GM18517 (cell line): Measurements from ENCODE around the gene SYCP2.
"Not testable (repeated sequence)": the region's sequence is repeated elsewhere in the genome, so short reads cannot be mapped to it uniquely, and the experiment has no call there.

Experiments used
- ATAC-seq: cut with Tn5 transposase; IDR thresholded peaks from one replicate; pipeline ENCODE4 v1.9.1; 2021; ENCODE audit warnings: mild to moderate bottlenecking, moderate library complexity; ENCODE audit not compliant: unreplicated experiment

SYCP2 gene

GRCh38 chr20:59903621-59904020 lies 29.8 kb downstream of the SYCP2 start:
- ATAC-seq, result no peak

GRCh38 chr20:59902470-59902869 lies 31.0 kb downstream of the SYCP2 start:
- no peak for ATAC-seq

- no peak for ATAC-seq
Observed at GRCh38 chr20:59895908-59896307, 37.5 kb downstream of the SYCP2 start.

DNA sequence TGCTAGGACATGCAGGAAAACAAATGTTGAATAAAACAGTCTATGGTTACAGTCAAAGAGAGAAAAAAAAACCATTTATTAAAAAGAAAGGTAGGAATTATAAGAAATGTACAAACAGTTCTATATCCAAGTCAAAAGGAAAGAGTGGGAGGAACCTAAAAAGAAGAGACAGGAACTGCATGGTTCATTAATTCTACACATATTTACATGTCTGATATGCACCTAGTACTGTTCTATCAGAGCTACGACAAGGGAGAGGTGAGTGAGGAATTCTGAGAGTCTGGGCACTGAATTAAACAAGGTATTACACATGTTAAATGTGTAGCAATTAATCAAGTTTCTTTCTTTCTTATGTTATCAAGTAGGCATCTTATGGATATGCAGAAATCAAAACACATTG lies 41.9 kb downstream of the SYCP2 start:
- no peak for ATAC-seq

GRCh38 chr20:59890035-59890434 lies 43.4 kb downstream of the SYCP2 start:
- ATAC-seq, result not testable (repeated sequence)

GRCh38 chr20:59888050-59888449 lies 45.4 kb downstream of the SYCP2 start:
- no peak for ATAC-seq

GRCh38 chr20:59884494-59884893 lies 48.9 kb downstream of the SYCP2 start:
- no peak for ATAC-seq

GRCh38 chr20:59880198-59880597 lies 53.2 kb downstream of the SYCP2 start:
- no peak for ATAC-seq

DNA sequence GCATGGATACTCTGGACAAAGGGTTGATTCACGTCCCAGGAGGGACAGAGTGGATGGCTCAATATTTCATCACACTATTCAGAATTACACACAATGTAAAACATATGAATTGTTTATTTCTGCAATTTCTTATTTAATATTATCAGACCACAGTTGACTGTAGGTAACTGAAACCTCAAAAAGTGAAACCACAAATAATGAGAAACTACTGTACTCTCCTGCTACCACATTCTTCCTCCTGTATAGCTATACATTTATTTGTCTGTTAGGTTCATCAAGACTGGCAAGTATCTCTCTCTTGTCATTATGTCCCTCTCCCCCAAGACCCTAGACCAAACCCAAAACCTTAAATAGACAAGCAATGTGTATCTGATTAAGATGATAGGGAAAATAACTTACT lies 60.0 kb downstream of the SYCP2 start:
- ATAC-seq, result no peak

- ATAC-seq, result no peak
Observed at GRCh38 chr20:59871096-59871495, 62.3 kb downstream of the SYCP2 start.

DNA sequence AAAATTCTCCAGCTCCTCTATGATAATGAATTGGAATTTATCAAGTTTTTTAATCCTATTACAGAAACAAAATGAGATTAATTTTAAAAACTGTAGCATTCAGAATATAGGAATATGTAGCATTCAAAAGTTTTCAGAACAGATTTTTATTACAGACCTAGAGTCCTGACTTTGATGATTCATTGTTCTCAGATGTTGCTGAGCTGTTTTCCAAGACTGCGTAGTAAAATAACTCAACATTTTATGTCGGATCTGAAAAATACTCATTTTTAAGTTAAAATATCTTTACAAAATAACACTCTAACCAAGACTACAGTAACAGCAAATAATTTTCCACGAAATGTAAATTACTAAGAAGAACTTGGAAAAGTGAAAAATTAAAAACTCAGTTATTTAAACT lies 67.1 kb downstream of the SYCP2 start:
- ATAC-seq, result no peak

DNA sequence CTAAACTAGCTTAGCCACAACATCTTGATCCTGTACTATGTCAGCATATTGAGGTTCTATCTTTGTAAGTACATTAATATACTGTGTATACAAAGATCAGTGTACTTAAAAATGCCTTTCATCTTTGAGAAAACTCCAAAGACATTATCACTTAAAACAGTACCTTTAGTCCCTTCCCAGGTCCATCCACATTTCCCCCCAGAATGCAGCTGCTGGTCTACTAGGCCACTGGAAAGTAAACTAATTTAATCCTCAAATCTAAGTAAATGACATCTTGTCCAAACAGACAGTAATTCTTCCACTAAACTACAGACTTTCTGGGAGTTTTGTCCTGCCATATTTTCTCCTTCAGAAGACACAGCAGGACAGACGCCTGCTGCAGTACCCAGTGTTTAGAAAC lies 68.7 kb downstream of the SYCP2 start:
- no peak for ATAC-seq

DNA sequence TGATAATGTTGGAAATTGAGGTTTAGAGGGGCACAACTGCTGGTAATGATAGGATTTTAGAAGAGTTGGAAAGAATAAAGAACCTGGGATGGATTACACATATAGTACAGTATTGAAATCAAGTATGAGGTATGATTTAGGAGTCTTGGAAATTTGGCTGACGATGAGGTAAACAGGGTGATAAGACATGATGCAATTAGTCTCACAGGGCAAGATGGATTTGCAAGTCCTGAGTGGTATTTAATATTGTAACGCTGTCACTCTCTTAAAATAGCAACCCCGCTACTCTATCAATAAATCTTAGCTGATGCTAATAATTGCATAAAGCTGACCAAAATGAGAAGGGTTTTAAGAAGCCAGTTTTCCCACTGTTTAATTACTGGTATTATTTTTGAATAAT lies 70.4 kb downstream of the SYCP2 start:
- no peak for ATAC-seq

DNA sequence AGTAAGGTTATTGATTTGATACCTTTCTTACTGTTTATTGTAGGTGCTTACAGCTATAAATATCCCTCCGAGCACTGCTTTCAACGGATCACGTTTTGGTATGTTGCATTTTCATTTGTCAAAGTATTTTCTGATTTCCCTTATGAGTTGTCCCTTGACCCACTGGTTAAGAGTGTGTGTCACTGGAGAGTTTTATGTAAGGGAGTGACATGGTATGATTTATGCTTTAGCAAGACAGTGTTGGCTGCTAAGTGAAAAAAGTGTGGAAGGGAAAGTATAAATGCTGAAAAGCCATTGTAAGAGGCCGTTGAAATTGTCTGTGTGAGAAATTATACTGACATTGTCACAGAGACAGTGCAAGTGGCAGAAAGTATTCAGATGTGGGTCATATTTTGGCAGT lies 72.0 kb downstream of the SYCP2 start:
- no peak for ATAC-seq

- ATAC-seq, result no peak
Observed at GRCh38 chr20:59858425-59858824, 75.0 kb downstream of the SYCP2 start.

DNA sequence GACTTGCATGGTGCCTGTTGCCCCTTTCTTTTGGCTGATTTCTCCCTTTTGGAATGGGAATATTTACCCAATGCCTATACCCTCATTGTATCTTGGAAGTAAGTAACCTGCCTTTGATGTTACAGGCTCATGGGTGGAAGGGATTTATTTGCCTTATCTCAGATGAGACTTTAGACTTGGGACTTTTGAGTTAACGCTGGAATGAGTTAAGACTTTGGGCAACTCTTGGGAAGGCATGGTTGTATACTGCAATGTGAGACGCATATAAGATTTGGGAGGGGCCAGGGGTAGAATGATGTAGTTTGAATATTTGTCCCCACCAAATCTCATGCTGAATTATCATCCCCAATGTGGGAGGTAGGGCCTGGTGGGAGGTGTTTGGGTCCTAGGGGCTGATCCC lies 75.5 kb downstream of the SYCP2 start:
- no peak for ATAC-seq

GRCh38 chr20:59856941-59857340 lies 76.5 kb downstream of the SYCP2 start:
- ATAC-seq, result not testable (repeated sequence)

DNA sequence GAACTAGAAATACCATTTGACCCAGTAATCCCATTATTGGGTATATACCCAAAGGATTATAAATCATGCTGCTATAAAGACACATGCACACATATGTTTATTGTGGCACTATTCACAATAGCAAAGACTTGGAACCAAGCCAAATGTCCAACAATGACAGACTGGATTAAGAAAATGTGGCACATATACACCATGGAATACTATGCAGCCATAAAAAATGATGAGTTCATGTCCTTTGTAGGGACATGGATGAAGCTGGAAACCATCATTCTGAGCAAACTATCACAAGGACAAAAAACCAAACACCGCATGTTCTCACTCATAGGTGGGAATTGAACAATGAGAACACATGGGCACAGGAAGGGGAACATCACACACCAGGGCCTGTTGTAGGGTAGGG lies 76.9 kb downstream of the SYCP2 start:
- ATAC-seq, result not testable (repeated sequence)

DNA sequence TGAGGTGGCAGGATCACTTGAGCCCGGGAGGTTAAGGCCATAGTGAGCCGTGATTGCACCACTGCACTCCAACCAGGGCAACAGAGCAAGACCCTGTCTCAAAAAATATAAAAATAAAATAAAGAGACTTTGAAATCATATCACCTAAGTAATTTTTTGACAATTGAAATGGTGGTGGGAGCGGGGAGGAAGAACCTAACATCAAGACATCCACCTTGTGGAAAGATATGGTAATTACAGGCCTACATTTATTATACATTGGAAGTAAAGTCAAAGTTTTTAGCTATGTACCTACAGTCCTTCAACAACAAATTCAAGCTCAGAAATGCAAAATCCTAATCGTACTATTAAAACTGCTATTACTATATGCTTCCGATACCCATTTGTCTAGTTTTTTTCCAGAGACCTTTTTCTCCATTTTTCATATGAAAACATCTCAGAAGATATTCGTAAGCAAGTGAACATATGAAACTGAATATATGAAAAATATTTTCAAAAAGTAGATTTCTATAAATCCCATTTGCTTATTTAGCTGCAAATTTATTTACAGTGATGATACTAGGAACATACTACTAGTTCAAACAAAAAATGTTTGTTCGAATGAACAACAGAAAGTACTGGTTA lies 83.3 kb downstream of the SYCP2 start:
- ATAC-seq, result peak; percentile 55

- no peak for ATAC-seq
Observed at GRCh38 chr20:59848182-59848581, 85.3 kb downstream of the SYCP2 start.

DNA sequence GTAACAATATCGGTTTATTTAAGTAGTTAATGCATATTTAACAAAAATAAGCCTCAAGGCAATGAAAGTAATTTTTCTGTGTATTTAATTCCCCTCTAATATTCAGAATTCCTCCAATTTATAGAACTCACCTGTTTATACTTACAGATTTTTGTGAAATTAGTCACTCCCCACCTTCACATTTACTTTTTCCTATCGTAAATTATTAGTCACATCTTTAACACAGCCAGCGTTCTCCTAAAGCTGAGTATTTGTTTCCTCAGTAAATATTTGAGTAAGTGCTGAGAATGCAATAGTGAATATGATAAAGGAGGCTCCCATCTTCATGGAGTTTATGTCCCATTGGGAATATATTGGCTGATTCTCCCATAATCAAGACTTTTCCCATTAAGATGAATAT lies 88.0 kb downstream of the SYCP2 start:
- no peak for ATAC-seq

DNA sequence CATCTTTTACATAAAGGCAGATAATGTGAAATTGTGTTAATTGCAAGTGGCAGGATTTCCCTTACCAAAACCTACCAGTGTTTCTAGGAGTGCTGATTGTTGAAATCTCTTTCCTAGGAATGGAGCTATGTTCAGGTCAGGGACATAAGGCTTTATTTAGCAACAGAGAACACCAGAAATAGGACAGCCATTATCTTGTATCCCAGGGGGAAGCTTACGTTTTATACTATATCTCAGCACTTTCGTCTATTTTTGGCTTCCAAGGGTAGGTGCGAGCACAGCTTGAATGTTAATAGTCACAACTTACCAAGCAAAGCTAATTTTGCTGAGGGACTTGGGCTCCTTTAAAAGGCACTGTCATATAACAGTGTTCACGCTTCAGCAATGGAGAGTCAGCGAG lies 94.0 kb downstream of the SYCP2 start:
- ATAC-seq, result no peak

DNA sequence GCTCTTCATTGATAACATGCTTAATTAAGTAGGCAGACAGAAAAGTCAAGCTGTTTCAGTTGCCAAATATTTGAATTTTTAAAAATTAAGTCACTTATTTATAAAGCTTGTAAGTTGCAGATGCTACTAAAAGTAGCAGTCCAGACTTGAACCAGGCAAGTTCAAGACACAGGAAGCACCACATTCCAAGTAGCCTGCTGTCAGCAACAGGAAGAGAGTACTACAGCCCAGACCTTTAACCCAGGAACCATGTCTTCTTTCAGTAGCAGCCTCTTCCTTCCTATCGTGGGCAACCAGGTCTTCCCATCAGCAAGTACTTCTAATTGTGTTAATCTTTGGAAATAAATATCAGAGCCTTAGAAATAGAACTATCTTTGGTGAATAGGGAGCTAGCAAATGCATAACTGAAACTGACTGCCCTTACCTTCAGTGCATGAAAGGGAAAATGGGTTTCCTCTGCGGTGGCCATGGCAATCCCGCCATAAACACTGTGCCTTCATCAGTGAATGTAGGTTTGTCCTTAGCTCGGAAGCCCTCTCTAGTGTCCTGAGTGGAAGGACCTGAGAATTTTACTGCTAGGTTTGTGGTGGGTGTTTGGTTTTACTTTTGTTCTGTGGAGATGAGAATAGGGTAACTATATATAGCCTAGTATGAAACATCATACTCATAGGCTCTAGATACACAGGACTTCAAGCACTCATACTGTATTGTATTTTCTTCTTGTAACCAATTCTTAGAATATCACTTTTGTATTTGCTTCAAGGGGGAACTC lies 95.6 kb downstream of the SYCP2 start:
- ATAC-seq, result peak; percentile 89
